NCI-H1694 treated with DMSO at 0.1 percent for 48 hours (cell line): ENCODE results near the gene ADAMTSL2.

Experiments used
- DNase-seq: peaks from one replicate; lab custom pipeline; 2025; lab: John Stamatoyannopoulos, UW

Gene ADAMTSL2

GRCh38 chr9:133534346-133535291 is at the start of gene ADAMTSL2:
Gene ADAMTSL2 (plus strand): TSS chr9:133534704. CDS start chr9:133536713, 2,009 bp downstream.
- peak; percentile 58 for DNase-seq

GRCh38 chr9:133485531-133486260 is 48.8 kb upstream of the ADAMTSL2 start:
- DNase-seq, result no peak

- DNase-seq, result no peak
These were observed 47.2 kb upstream of the ADAMTSL2 start for GRCh38 chr9:133487331-133487725.

- DNase-seq, result no peak
These were observed 45.7 kb upstream of the ADAMTSL2 start for GRCh38 chr9:133488686-133489252.

- DNase-seq, result no peak
These were observed 45.0 kb upstream of the ADAMTSL2 start for GRCh38 chr9:133489253-133490190.

GRCh38 chr9:133490201-133490681 is 44.3 kb upstream of the ADAMTSL2 start:
- no peak for DNase-seq

- DNase-seq, result no peak
These were observed 43.4 kb upstream of the ADAMTSL2 start for GRCh38 chr9:133490865-133491655.

- DNase-seq, result no peak
These were observed 42.9 kb upstream of the ADAMTSL2 start for GRCh38 chr9:133491656-133491925.

GRCh38 chr9:133492061-133493021 is 42.2 kb upstream of the ADAMTSL2 start:
- DNase-seq, result peak; percentile 1

GRCh38 chr9:133493428-133493827 is 41.1 kb upstream of the ADAMTSL2 start:
- DNase-seq, result no peak

GRCh38 chr9:133493845-133494540 is 40.5 kb upstream of the ADAMTSL2 start:
- DNase-seq, result no peak

- DNase-seq, result no peak
These were observed 39.7 kb upstream of the ADAMTSL2 start for GRCh38 chr9:133494636-133495326.

GRCh38 chr9:133495327-133496293 is 38.9 kb upstream of the ADAMTSL2 start:
- DNase-seq, result no peak

GRCh38 chr9:133496861-133497842 is 37.4 kb upstream of the ADAMTSL2 start:
- DNase-seq, result no peak

GRCh38 chr9:133499132-133499891 is 35.2 kb upstream of the ADAMTSL2 start:
- DNase-seq, result no peak
